SKM-1 (cell line): ENCODE data around the gene CNTNAP1.
"Not testable (repeated sequence)": the region's sequence is repeated elsewhere in the genome, so short reads cannot be mapped to it uniquely, and the experiment has no call there.

Source experiments
- DNase-seq: peaks from one replicate; lab custom pipeline; 2025; ENCODE audit not compliant: unreplicated experiment; lab: John Stamatoyannopoulos, UW

Gene CNTNAP1

GRCh38 chr17:42723636-42724035, 41.3 kb downstream of the CNTNAP1 start:
- DNase-seq = no peak

DNA sequence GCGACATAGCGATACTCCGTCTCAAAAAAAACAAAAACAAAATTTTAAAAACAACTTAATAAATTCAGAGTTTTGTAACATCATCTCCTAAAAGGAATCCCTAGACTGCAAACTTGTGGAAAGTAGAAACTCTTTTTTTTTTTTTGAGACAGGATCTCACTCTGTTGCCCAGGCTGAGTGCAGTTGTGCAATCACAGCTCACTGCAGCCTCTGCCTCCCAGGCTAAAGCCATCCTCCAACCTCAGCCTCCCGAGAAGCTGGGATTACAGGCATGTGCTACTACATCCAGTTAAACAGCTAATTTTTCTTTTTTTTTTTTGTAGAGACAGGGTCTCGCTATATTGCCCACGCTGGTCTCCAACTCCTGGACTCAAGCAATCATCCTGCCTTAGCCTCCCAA, 42.8 kb downstream of the CNTNAP1 start:
- no peak for DNase-seq

DNA sequence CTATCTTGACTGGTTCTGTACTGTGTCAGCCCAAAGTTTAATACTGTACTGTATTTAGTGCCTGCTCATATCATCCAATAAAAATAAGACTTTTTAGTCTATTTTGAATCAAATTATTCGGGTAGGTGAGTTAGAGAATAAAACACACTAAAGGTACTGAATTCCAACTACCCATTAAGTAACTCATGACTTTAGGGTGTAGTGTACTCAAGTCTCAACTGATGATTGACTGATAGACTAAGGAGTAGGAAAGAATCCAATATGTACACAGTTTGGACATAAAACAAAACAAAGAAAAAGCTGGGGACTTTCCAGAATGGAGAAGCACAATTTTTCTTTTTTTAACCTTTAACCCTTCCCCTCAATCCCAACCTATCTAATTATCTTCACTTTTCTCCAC, 58.4 kb downstream of the CNTNAP1 start:
- DNase-seq = no peak

DNA sequence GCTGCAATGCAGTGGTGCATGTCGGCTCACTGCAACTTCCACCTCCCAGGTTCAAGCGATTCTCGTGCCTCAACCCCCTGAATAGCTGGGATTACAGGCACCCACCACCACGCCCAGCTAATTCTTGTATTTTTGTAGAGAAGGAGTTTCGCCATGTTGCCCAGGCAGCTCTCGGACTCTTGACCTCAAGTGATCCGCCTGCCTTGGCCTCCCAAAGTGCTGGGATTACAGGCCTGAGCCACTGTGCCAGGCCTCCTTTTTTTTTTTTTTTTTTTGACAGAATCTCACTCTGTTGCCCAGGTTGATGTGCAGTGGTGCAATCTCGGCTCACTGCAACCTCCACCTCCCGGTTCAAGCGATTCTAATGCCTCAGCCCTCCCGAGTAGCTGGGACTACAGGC, 60.6 kb downstream of the CNTNAP1 start:
- DNase-seq = not testable (repeated sequence)

GRCh38 chr17:42743595-42744282, 61.4 kb downstream of the CNTNAP1 start:
- DNase-seq = no peak

DNA sequence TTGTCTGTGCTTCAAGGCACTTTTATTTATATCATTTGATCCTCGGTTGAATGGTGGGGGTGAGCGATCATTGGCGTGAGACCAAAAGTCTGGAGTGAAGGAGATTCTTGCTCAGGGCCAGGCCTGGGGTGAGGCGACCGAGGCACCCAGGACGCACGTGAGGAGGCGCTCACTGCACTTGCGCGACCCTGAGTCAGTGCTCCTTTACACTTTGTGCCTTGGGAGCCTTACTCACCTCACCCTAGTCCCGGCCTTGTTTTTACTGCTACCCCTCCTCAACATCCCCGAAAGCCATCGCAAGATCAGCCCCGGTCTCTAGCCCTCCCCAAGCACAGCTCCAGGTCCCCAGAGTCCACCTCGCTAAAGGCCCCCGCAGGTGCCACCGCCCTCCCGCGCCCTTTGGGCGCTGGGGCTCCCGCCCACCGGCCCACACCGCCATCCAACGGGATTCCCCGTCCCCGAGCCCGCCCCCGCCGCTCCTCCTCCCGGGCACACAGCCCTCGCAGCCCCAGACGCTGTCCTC, 62.0 kb downstream of the CNTNAP1 start:
- no peak for DNase-seq

GRCh38 chr17:42744806-42745617, 62.7 kb downstream of the CNTNAP1 start, which contains the start of gene EZH1:
EZH1 (minus strand) TSS chr17:42745040; CDS start chr17:42728941, 16,099 bp downstream.
- peak; percentile 60 for DNase-seq

- no peak for DNase-seq
These were observed 66.0 kb downstream of the CNTNAP1 start for GRCh38 chr17:42748202-42748907.

DNA sequence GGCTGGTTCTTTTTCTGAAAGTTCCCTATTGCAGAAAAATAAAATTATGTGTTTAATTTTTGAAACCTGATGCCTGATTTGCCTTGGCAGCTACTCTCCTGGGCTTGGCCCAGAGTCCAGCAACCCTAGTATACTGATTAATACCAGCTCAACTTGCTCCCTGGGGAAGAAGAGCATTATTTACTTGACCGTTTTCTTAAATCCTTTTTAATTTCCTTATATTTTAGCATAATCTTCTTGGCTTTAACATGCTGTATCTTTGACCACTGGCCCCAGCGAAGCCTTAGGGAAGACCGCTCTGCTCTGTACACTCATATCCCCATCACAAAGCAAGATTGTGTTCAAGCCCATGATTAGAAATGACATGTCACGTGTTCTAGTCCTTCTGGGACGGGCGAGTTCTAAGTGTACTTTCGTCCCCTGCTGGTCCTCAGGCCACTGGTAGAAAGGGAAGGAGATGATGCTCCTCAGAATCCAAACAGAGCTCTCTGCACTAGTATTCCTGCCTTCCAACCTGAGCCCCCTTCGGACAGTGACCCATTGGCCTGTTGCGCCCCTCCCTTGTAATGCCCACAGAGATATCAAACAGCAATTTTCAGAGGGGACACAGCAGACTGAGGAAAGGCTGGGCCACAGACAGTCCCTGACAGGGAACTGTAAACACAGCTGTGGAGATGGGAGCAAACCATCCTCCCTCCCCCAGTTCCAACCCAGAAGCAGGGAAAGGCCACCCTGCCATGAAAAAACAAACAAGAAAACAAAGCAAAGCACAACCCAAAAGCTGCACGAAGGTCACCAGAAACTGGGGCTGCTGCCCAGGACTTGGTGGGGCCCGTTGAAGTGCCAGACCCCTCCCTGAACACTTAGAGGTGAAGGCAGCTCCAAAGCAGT, 66.8 kb downstream of the CNTNAP1 start:
- DNase-seq = no peak
